Measurements from ENCODE around the gene PLAC8L1. TPM values are rescaled to one million over a fixed set of nuclear protein-coding genes. Genes with fewer than 3 reads are reported as not detected.

PLAC8L1 gene
- polyA plus RNA-seq, 1 of the 3 experiments (the other 2 are of a cell fraction), result 0.21 TPM

DNA sequence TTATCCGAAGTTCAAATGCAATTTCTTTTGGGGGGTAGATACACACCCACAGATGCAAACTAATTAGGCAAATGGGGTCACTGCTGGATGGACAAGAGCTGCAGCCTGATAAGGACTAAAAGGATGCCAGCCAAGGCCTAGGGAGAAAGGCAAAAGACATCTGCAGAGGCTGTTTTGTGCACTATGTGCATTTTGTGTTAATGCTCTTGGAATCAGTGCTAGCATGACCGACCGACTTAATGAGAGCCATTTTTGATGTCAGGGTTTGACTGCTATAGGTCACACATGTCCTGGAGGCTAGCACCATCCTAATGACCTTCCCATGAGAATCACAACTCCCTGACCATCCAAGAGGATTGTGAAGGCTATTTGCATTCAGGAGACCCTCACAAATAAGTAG is 34.6 kb downstream of the PLAC8L1 start:
- no peaks in the 10 kb centered on the region for H3F3A ChIP-seq (replicated peaks; ENCODE audit: insufficient read depth)
- H3K79me2 ChIP-seq (ENCODE audit: insufficient read depth), result no peaks in the 10 kb centered on the region
- no peak overlapping the region for H3K27ac ChIP-seq (ENCODE audit: low read depth in 2 of 2, low read length in 1 of 2)
- no peak overlapping the region for H3K4me3 ChIP-seq (ENCODE audit: low read depth in 2 of 2, low read length in 1 of 2)
- H3K9me2 ChIP-seq, result no peaks in the 10 kb centered on the region
- WGBS (ENCODE audit: low lambda C conversion rate), result 66% methylated on average over 3 of the region's 3 CpGs
- H3K4me2 ChIP-seq, result no peak overlapping the region
- H3K4me1 ChIP-seq (ENCODE audit: control insufficient read depth in 1 of 2, insufficient read depth in 2 of 2, low read depth in 1 of 2, low read length in 1 of 2), result peaks cover 0 to 10% of the 10 kb centered on the region in 2 experiments; a peak in 1 of 4 replicates
- DNase-seq, result no peak
- no peaks in the 10 kb centered on the region for H3K36me3 ChIP-seq (replicated peaks in 1 of 2; ENCODE audit: control insufficient read depth in 1 of 2, insufficient read depth in 2 of 2, low read length in 1 of 2)
- H3K9me3 ChIP-seq, result no peaks in the 10 kb centered on the region
- ChIA-PET POLR2A (no interaction called here), CTCF (interaction anchor here (0.8 to 1.9 kb wide), 3 partner anchors 18 to 29 kb away, joined by 3 to 7 read pairs (median 4); no protein-coding TSS in a partner anchor)
- no peak overlapping the region for H3K9ac ChIP-seq
- no peak overlapping the region for H2AFZ ChIP-seq (ENCODE audit: low read depth)
- no peak for TF ChIP-seq ELF1 (IDR thresholded peaks at IDR 0.05)
- TF ChIP-seq TEAD4 (IDR thresholded peaks at IDR 0.05; ENCODE audit: borderline replicate concordance, insufficient read depth), result no peak
- no peak for TF ChIP-seq ZBTB33 (IDR thresholded peaks at IDR 0.05; ENCODE audit: borderline replicate concordance, low read depth)
- TF ChIP-seq FOXM1 (IDR thresholded peaks at IDR 0.05; ENCODE audit: low read depth), result no peak
- no peak for TF ChIP-seq NRF1 (IDR thresholded peaks at IDR 0.05; ENCODE audit: low read depth, low read length)
- no peak for TF ChIP-seq FOSL2 (IDR thresholded peaks at IDR 0.05; ENCODE audit: borderline replicate concordance, low read depth)
- TF ChIP-seq REST (IDR thresholded peaks at IDR 0.05; ENCODE audit: low read depth, low read length), result no peak
- TF ChIP-seq POLR2AphosphoS5 (IDR thresholded peaks at IDR 0.05; ENCODE audit: low read depth, low read length), result no peak
- TF ChIP-seq EP300 (IDR thresholded peaks at IDR 0.05; ENCODE audit: borderline replicate concordance in 1 of 2, low read depth in 1 of 2, low read length in 1 of 2), result no peak
- no peak for TF ChIP-seq JUND (IDR thresholded peaks at IDR 0.05)
- no peak for TF ChIP-seq MAX (IDR thresholded peaks at IDR 0.05; ENCODE audit: low read depth)
- TF ChIP-seq GATA2 (CRISPR knock-in tag; IDR thresholded peaks at IDR 0.05), result no peak
- H4K20me1 ChIP-seq (ENCODE audit: insufficient read depth), result no peaks in the 10 kb centered on the region
- H3K27me3 ChIP-seq (ENCODE audit: insufficient read depth), result no peaks in the 10 kb centered on the region

- H3K36me3 ChIP-seq (replicated peaks in 1 of 2; ENCODE audit: control insufficient read depth in 1 of 2, insufficient read depth in 2 of 2, low read length in 1 of 2), result no peaks in the 10 kb centered on the region
- ChIA-PET POLR2A (no interaction called here), CTCF (no interaction called here)
- TF ChIP-seq JUND (IDR thresholded peaks at IDR 0.05) (no peak), EZH2phosphoT487 (IDR thresholded peaks at IDR 0.05; ENCODE audit: borderline replicate concordance, low read depth) (no peak), POLR2AphosphoS5 (IDR thresholded peaks at IDR 0.05; ENCODE audit: low read depth, low read length) (no peak), TEAD4 (IDR thresholded peaks at IDR 0.05; ENCODE audit: borderline replicate concordance, insufficient read depth) (no peak), SMC3 (IDR thresholded peaks at IDR 0.05; ENCODE audit: low read depth, low read length) (no peak), MEF2A (IDR thresholded peaks at IDR 0.05; ENCODE audit: borderline replicate concordance, low read depth) (no peak), YY1 (IDR thresholded peaks at IDR 0.05; ENCODE audit: low read depth) (no peak), GABPA (IDR thresholded peaks at IDR 0.05; ENCODE audit: low read depth) (no peak), FOXM1 (IDR thresholded peaks at IDR 0.05; ENCODE audit: low read depth) (no peak), ZBTB33 (IDR thresholded peaks at IDR 0.05; ENCODE audit: borderline replicate concordance, low read depth) (no peak)
- TF ChIP-seq, protein P1, sequence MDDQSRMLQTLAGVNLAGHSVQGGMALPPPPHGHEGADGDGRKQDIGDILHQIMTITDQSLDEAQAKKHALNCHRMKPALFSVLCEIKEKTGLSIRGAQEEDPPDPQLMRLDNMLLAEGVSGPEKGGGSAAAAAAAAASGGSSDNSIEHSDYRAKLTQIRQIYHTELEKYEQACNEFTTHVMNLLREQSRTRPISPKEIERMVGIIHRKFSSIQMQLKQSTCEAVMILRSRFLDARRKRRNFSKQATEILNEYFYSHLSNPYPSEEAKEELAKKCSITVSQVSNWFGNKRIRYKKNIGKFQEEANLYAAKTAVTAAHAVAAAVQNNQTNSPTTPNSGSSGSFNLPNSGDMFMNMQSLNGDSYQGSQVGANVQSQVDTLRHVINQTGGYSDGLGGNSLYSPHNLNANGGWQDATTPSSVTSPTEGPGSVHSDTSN (IDR thresholded peaks at IDR 0.05), result no peak
Measured at GRCh38 chr5:146069780-146070099, 35.6 kb downstream of the PLAC8L1 start.

More at GRCh38 chr5:146069780-146070099, 35.6 kb downstream of the PLAC8L1 start:
- WGBS (ENCODE audit: low lambda C conversion rate), result 79% methylated on average over 2 of the region's 2 CpGs
- DNase-seq, result no peak
- Histone ChIP-seq H3K27me3 (ENCODE audit: insufficient read depth) (no peaks in the 10 kb centered on the region), H3K4me2 (no peak overlapping the region), H3K9me3 (no peaks in the 10 kb centered on the region), H3F3A (replicated peaks; ENCODE audit: insufficient read depth) (no peaks in the 10 kb centered on the region), H2AFZ (ENCODE audit: low read depth) (no peak overlapping the region), H3K4me3 (ENCODE audit: low read depth in 2 of 2, low read length in 1 of 2) (no peak overlapping the region), H3K9ac (no peak overlapping the region), H3K27ac (ENCODE audit: low read depth in 2 of 2, low read length in 1 of 2) (no peak overlapping the region), H3K4me1 (ENCODE audit: control insufficient read depth in 1 of 2, insufficient read depth in 2 of 2, low read depth in 1 of 2, low read length in 1 of 2) (peaks cover 0 to 10% of the 10 kb centered on the region in 2 experiments; a peak in 1 of 4 replicates), H4K20me1 (ENCODE audit: insufficient read depth) (no peaks in the 10 kb centered on the region), H3K79me2 (ENCODE audit: insufficient read depth) (no peaks in the 10 kb centered on the region), H3K9me2 (no peaks in the 10 kb centered on the region)

All from SK-N-SH (cell line).